Measurements from ENCODE around the gene TMEM247.

GRCh38 chr2:46528880-46529279 is 49.5 kb downstream of the TMEM247 start:
- TF ChIP-seq, protein P1, sequence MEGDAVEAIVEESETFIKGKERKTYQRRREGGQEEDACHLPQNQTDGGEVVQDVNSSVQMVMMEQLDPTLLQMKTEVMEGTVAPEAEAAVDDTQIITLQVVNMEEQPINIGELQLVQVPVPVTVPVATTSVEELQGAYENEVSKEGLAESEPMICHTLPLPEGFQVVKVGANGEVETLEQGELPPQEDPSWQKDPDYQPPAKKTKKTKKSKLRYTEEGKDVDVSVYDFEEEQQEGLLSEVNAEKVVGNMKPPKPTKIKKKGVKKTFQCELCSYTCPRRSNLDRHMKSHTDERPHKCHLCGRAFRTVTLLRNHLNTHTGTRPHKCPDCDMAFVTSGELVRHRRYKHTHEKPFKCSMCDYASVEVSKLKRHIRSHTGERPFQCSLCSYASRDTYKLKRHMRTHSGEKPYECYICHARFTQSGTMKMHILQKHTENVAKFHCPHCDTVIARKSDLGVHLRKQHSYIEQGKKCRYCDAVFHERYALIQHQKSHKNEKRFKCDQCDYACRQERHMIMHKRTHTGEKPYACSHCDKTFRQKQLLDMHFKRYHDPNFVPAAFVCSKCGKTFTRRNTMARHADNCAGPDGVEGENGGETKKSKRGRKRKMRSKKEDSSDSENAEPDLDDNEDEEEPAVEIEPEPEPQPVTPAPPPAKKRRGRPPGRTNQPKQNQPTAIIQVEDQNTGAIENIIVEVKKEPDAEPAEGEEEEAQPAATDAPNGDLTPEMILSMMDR (IDR thresholded peaks at IDR 0.05), result no peak
- no peak for TF ChIP-seq POLR2A (IDR thresholded peaks at IDR 0.05)
